Skeletal muscle tissue (tissue), 4 donors: ENCODE results near the gene DTNBP1. TPM values are rescaled to one million over a fixed set of nuclear protein-coding genes. Genes with fewer than 3 reads are reported as not detected.

ENCODE experiments used
- H3K27ac ChIP-seq: one replicate; pipeline ENCODE4 v1.7.0; 2013; ENCODE audit warnings: mild to moderate bottlenecking, low read depth, low read length, inconsistent platforms
- H3K27me3 ChIP-seq, 3 donors: one replicate each; pipeline ENCODE4 v1.7.0; 2013; ENCODE audit warnings: low read length in 3 of 3; ENCODE audit not compliant: control insufficient read depth in 3 of 3, insufficient read depth in 3 of 3
- H3K36me3 ChIP-seq, 3 donors: one replicate each; pipeline ENCODE4 v1.7.0; 2013; ENCODE audit warnings: low read length in 3 of 3; ENCODE audit not compliant: control insufficient read depth in 3 of 3, insufficient read depth in 3 of 3
- H3K4me1 ChIP-seq, 3 donors: one replicate each; pipeline ENCODE4 v1.7.0; 2013; ENCODE audit warnings: low read length in 3 of 3, mild to moderate bottlenecking in 3 of 3; ENCODE audit not compliant: control insufficient read depth in 3 of 3, insufficient read depth in 3 of 3
- H3K4me3 ChIP-seq, 3 donors: one replicate each; pipeline ENCODE4 v1.7.0; 2013; ENCODE audit warnings: low read length in 3 of 3
- H3K9ac ChIP-seq, 3 donors: one replicate each; pipeline ENCODE4 v1.7.0; 2013; ENCODE audit warnings: low read length in 3 of 3, mild to moderate bottlenecking in 3 of 3, moderate library complexity in 2 of 3, low read depth in 1 of 3
- H3K9me3 ChIP-seq, 3 donors: one replicate each; pipeline ENCODE4 v1.7.0; 2013; ENCODE audit warnings: low read length in 3 of 3; ENCODE audit not compliant: control insufficient read depth in 3 of 3
- total RNA-seq: library from RNA; depleted of rRNA; stranded (reverse); fragments of >200 nt; gene quantifications from one replicate; pipeline ENCODE4 v1.2.3, GENCODE V29; 2014
- donor health status: Osteomylitis.

Gene DTNBP1, protein sequence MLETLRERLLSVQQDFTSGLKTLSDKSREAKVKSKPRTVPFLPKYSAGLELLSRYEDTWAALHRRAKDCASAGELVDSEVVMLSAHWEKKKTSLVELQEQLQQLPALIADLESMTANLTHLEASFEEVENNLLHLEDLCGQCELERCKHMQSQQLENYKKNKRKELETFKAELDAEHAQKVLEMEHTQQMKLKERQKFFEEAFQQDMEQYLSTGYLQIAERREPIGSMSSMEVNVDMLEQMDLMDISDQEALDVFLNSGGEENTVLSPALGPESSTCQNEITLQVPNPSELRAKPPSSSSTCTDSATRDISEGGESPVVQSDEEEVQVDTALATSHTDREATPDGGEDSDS
- 15.1 TPM for total RNA-seq

DNA sequence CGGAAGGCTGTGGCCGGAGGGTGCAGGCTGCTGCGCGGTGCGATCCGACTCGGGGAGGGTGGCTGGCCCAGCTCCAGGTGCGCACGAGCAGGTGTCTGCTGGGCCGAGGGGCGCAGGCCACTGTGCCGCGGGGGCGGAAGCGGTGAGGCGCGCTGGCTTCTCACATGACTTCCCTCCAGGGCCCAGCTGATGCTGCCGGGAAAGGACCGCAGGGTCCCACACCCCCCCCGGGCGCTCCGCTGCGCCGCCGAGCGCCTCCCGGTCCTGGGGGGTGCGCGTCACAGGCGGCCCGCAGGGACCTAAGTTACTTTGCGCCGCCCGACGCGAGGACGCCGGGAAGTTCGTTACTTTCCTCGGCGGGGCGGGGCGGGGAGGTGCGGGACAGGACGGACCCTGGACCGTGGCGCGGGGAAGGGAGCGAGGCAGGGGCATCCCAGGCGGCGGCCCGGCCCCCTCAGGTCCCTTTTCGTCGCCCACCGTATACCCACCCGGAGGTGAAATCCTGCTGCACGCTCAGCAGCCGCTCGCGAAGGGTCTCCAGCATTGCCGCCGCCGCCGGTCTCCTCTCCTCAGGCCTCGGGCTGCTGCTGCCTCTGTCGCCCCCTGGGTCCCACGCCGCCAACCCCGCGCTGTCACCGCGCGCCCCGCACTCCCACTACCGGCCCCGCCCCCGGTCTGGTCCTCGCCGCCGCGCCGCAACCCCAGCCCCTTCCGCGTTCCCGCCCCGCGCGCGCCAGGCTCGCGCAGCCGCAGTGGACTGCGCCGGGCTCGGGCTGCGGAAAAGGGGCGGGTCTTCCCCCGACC is at the start of gene DTNBP1:
DTNBP1 (minus strand) TSS at position 703 of the 804 bp plus-strand sequence; CDS start at position 544, 159 bp downstream.
- Histone ChIP-seq H3K4me1 (peaks cover 8 to 14% (median 13%) of the 10 kb centered on the region in 3 donors), H3K27ac (peak within 1 kb of the TSS; percentile 82), H3K36me3 (no peaks in the 10 kb centered on the region), H3K9ac (peak within 1 kb of the TSS; percentile 86 to 91 (median 90)), H3K9me3 (no peaks in the 10 kb centered on the region), H3K4me3 (peak within 1 kb of the TSS; percentile 81 to 88 (median 82)), H3K27me3 (no peaks in the 10 kb centered on the region)

GRCh38 chr6:15709651-15710269 is 46.9 kb upstream of the DTNBP1 start:
- no peaks in the 10 kb centered on the region for H3K9me3 ChIP-seq
- H3K4me3 ChIP-seq = no peak overlapping the region
- no peak overlapping the region for H3K9ac ChIP-seq
- peaks cover 13 to 22% (median 15%) of the 10 kb centered on the region in 3 donors for H3K4me1 ChIP-seq
- H3K27me3 ChIP-seq = no peaks in the 10 kb centered on the region
- H3K27ac ChIP-seq = no peak overlapping the region
- no peaks in the 10 kb centered on the region for H3K36me3 ChIP-seq

DNA sequence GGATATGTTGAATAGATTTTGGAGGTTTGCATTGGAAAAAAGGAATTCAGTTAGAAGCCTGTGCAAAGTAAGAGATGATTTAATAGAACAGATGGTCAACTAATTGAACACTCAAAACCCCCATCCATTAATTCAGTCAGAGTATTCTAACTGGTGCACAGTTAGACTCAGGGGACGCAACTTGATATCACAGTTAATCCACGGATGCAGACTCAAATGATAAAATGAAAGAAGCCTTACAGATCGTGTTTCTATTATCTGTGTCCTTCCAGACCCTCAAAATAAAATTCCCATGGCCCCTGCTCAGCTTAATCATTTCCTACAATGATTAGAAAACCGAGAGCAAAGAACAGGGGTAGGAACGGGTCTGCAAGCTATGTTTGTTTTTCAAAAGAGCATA is 45.4 kb upstream of the DTNBP1 start:
- Histone ChIP-seq H3K4me3 (no peak overlapping the region), H3K9me3 (no peaks in the 10 kb centered on the region), H3K9ac (no peak overlapping the region), H3K4me1 (peaks cover 8 to 12% (median 11%) of the 10 kb centered on the region in 3 donors), H3K27ac (no peak overlapping the region), H3K27me3 (no peaks in the 10 kb centered on the region), H3K36me3 (no peaks in the 10 kb centered on the region)

DNA sequence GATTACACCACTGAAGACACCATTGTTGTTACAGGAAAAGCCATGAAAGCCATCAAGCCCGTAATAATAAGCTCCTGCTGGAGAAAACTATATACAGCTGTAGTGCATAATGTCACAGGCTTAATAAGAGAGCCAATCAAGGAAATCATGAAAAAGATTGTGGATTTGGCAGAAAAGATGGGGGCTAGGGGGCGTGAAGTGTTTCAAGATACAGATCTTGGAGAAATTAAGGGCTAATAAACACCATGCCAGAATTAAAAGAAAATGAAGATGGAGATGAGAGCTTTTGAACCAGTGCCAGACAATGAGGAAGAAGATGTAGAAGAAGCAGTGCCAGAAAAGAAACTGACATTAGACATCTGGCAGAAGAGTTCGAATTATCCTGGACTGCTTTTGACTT is 43.2 kb upstream of the DTNBP1 start:
- no peaks in the 10 kb centered on the region for H3K27me3 ChIP-seq
- H3K9me3 ChIP-seq = no peaks in the 10 kb centered on the region
- H3K36me3 ChIP-seq = no peaks in the 10 kb centered on the region
- no peak overlapping the region for H3K27ac ChIP-seq
- H3K4me3 ChIP-seq = no peak overlapping the region
- H3K4me1 ChIP-seq = no peaks in the 10 kb centered on the region
- no peak overlapping the region for H3K9ac ChIP-seq

GRCh38 chr6:15698471-15698870 is 35.6 kb upstream of the DTNBP1 start:
- H3K27me3 ChIP-seq = no peaks in the 10 kb centered on the region
- no peaks in the 10 kb centered on the region for H3K36me3 ChIP-seq
- H3K27ac ChIP-seq = no peak overlapping the region
- no peak overlapping the region for H3K9ac ChIP-seq
- H3K4me1 ChIP-seq = no peaks in the 10 kb centered on the region
- H3K4me3 ChIP-seq = no peak overlapping the region
- no peaks in the 10 kb centered on the region for H3K9me3 ChIP-seq

GRCh38 chr6:15697895-15698294 is 35.1 kb upstream of the DTNBP1 start:
- Histone ChIP-seq H3K4me1 (no peaks in the 10 kb centered on the region), H3K4me3 (no peak overlapping the region), H3K9me3 (no peaks in the 10 kb centered on the region), H3K9ac (no peak overlapping the region), H3K36me3 (no peaks in the 10 kb centered on the region), H3K27ac (no peak overlapping the region), H3K27me3 (no peaks in the 10 kb centered on the region)

GRCh38 chr6:15691250-15691869 is 28.5 kb upstream of the DTNBP1 start:
- Histone ChIP-seq H3K27ac (peak overlapping the region; percentile 46), H3K4me3 (peak overlapping the region; percentile 44 to 61 (median 45)), H3K9ac (peak overlapping the region; percentile 63 to 66 (median 63)), H3K9me3 (no peaks in the 10 kb centered on the region), H3K36me3 (no peaks in the 10 kb centered on the region), H3K4me1 (peaks cover 10 to 11% (median 11%) of the 10 kb centered on the region in 3 donors), H3K27me3 (no peaks in the 10 kb centered on the region)

GRCh38 chr6:15690510-15690909 is 27.7 kb upstream of the DTNBP1 start:
- peak overlapping the region; percentile 46 for H3K27ac ChIP-seq
- H3K9me3 ChIP-seq = no peaks in the 10 kb centered on the region
- peaks cover 10 to 11% (median 11%) of the 10 kb centered on the region in 3 donors for H3K4me1 ChIP-seq
- H3K27me3 ChIP-seq = no peaks in the 10 kb centered on the region
- H3K36me3 ChIP-seq = no peaks in the 10 kb centered on the region
- peak overlapping the region in 2 of 3 donors; percentile 58 to 66 for H3K9ac ChIP-seq
- peak overlapping the region in 1 of 3 donors; percentile 61 for H3K4me3 ChIP-seq

DNA sequence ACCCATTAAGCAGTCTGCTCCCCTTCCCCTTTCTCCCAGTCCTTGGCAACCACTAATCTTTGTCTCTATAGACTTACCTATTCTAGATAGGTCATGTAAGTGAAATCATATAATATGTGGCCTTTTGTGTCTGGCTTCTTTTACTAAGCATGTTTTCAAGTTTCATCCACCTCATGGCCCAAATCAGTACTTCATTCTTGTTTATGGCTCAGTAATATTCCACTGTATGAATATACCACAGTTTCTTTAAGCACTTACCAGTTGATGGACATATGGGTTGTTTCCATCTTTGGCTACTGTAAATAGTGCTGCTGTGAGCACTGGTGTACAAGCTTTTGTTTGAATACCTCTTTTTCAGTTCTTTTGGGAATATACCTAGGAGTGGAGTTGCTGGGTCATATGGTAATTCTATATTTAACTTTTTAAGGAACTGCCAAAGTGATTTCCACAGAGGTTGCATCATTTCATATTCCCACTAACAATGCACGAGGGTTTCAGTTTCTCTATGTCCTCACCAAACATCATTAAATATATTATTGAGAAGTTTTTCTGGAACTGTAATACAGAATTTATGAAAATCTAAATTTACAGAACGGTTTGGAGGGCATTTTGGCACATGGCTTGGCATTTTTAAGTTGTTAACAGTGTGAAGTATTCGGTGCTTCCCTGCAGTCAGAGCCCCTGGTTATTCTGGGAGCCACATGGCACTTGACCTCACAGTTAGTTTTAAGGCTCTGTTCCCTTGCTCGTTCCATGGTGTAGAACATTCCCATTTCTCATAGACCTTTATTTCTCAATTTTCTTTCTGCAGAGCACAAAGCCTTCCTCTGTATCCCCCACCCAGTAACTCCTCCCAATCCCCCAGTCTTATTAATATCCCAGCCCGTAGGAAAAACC is 27.0 kb upstream of the DTNBP1 start:
- Histone ChIP-seq H3K27ac (peak overlapping the region; percentile 46), H3K4me1 (peaks cover 10 to 11% (median 11%) of the 10 kb centered on the region in 3 donors), H3K4me3 (no peak overlapping the region)

More for the DNA sequence above, 27.0 kb upstream of the DTNBP1 start:
- Histone ChIP-seq H3K9ac (peak overlapping the region in 2 of 3 donors; percentile 58 to 66), H3K36me3 (no peaks in the 10 kb centered on the region), H3K9me3 (no peaks in the 10 kb centered on the region), H3K27me3 (no peaks in the 10 kb centered on the region)
